Endothelial cell of umbilical vein (primary cell): ENCODE measurements around the gene DPP10. TPM values are rescaled to one million over a fixed set of nuclear protein-coding genes. Genes with fewer than 3 reads are reported as not detected.

Experiments
- BruUV-seq: library from RNA; stranded (reverse); fragments of 400-500 nt; replicated peaks from 2 replicates; lab custom pipeline; 2021; lab: Mats Ljungman, UMichigan
- CTCF ChIA-PET: fragments of 300-600, 350-600 bp; sonication (Branson Sonifier 250); formaldehyde crosslinking; loops from one replicate; lab custom pipeline; 2021; ENCODE audit warnings: antibody characterized with exemption, inconsistent platforms; lab: Charles Lee
- POLR2A ChIA-PET: fragments of 300-600, 350-600 bp; sonication (Branson Sonifier 250); formaldehyde crosslinking; loops from one replicate; lab custom pipeline; 2021; ENCODE audit warnings: antibody characterized with exemption, inconsistent platforms; lab: Charles Lee
- DNase-seq: peaks from one replicate; pipeline ENCODE4 v3.0.0-alpha.2; 2011; ENCODE audit warnings: low read depth, low spot score
- FAIRE-seq: peaks from 2 replicates; lab custom pipeline; 2011; peaks lifted over from hg19 to GRCh38; lab: Jason Lieb, UNC
- H2AFZ ChIP-seq: 2 replicates; pipeline ENCODE4 v1.6.0; 2012; ENCODE audit warnings: low read depth, low read length, control low read depth, inconsistent platforms
- H3K27ac ChIP-seq: 2 replicates; pipeline ENCODE4 v1.5.1; 2011; ENCODE audit warnings: low read depth, mild to moderate bottlenecking, control low read depth, low read length, moderate library complexity; ENCODE audit not compliant: insufficient read depth
- H3K27me3 ChIP-seq, 2 experiments: 2 replicates each; pipeline versions ENCODE4 v1.6.0 to v1.6.1; 2011; ENCODE audit warnings: low read length in 2 of 2, mixed read lengths in 1 of 2; ENCODE audit not compliant: control insufficient read depth in 2 of 2, insufficient read depth in 2 of 2
- H3K36me3 ChIP-seq, 2 experiments: 2 replicates in 1 of 2; 3 replicates in 1 of 2; pipeline ENCODE4 v1.5.1; 2011; ENCODE audit warnings: low read length in 2 of 2, mild to moderate bottlenecking in 1 of 2, moderate library complexity in 1 of 2; ENCODE audit not compliant: control insufficient read depth in 2 of 2, insufficient read depth in 2 of 2; ENCODE audit errors: extremely low read depth in 1 of 2
- H3K4me1 ChIP-seq: 3 replicates; pipeline ENCODE4 v1.5.1; 2011; ENCODE audit warnings: mild to moderate bottlenecking, low read length; ENCODE audit not compliant: control insufficient read depth, insufficient read depth; ENCODE audit errors: extremely low read depth
- H3K4me2 ChIP-seq: 2 replicates; pipeline ENCODE4 v1.6.1; 2011; ENCODE audit warnings: low read length, control low read depth, mixed read lengths; ENCODE audit not compliant: insufficient read depth
- H3K4me3 ChIP-seq, 3 experiments: fragments of 200-600 bp in 1 of 3; sonication (generic), shearing (Covaris generic) in 1 of 3; replicated peaks in 1 of 3; 2 replicates each; pipeline ENCODE4 v1.5.1; 2011 to 2016; ENCODE audit warnings: control low read depth in 3 of 3, low read length in 3 of 3, mild to moderate bottlenecking in 2 of 3, inconsistent platforms in 1 of 3, low read depth in 1 of 3, moderate library complexity in 1 of 3; ENCODE audit not compliant: insufficient read depth in 1 of 3
- H3K79me2 ChIP-seq: 2 replicates; pipeline ENCODE4 v1.6.0; 2012; ENCODE audit warnings: low read length, inconsistent platforms; ENCODE audit not compliant: control insufficient read depth, insufficient read depth
- H3K9ac ChIP-seq: replicated peaks from 2 replicates; pipeline ENCODE3; 2011; ENCODE audit warnings: low read length, control low read depth; ENCODE audit not compliant: insufficient read depth; ENCODE audit errors: extremely low read depth
- H3K9me1 ChIP-seq: replicated peaks from 3 replicates; pipeline ENCODE4 v1.6.0; 2011; ENCODE audit warnings: mild to moderate bottlenecking, low read length; ENCODE audit not compliant: control insufficient read depth, insufficient read depth; ENCODE audit errors: extremely low read depth
- H3K9me3 ChIP-seq: replicated peaks from 2 replicates; pipeline ENCODE4 v1.5.1; 2012; ENCODE audit warnings: low read length, inconsistent platforms; ENCODE audit not compliant: control insufficient read depth, insufficient read depth
- H4K20me1 ChIP-seq: replicated peaks from 2 replicates; pipeline ENCODE3; 2011; ENCODE audit warnings: mild to moderate bottlenecking, low read length; ENCODE audit not compliant: control insufficient read depth, insufficient read depth; ENCODE audit errors: extremely low read depth
- EZH2 ChIP-seq: IDR thresholded peaks from 2 replicates; pipeline ENCODE4 v1.6.1; 2012; ENCODE audit warnings: borderline replicate concordance, low read depth, mild to moderate bottlenecking, moderate library complexity, low read length, inconsistent platforms; ENCODE audit not compliant: severe bottlenecking
- FOS ChIP-seq: IDR thresholded peaks from 2 replicates; pipeline ENCODE4 v1.6.1; 2011; ENCODE audit warnings: mild to moderate bottlenecking, low read length, moderate library complexity, borderline replicate concordance; ENCODE audit not compliant: insufficient read depth
- GATA2 ChIP-seq: IDR thresholded peaks from 2 replicates; pipeline ENCODE4 v1.7.0; 2011; ENCODE audit warnings: low read depth, mild to moderate bottlenecking, moderate library complexity, mixed read lengths, low read length; ENCODE audit not compliant: insufficient read length, insufficient read depth
- JUN ChIP-seq: IDR thresholded peaks from 2 replicates; pipeline ENCODE4 v1.6.1; 2011; ENCODE audit warnings: borderline replicate concordance, low read depth; ENCODE audit not compliant: insufficient read length, insufficient read depth
- MYC ChIP-seq: IDR thresholded peaks from one replicate; pipeline ENCODE4 v1.6.1; 2011; ENCODE audit warnings: mild to moderate bottlenecking, low read depth, low read length
- POLR2A ChIP-seq: IDR thresholded peaks from 2 replicates; pipeline ENCODE4 v1.6.1; 2012; ENCODE audit warnings: low read depth, mild to moderate bottlenecking, control low read depth, low read length
- POLR2AphosphoS5 ChIP-seq: IDR thresholded peaks from 2 replicates; pipeline ENCODE4 v1.6.1; 2012; ENCODE audit warnings: low read depth, mild to moderate bottlenecking, control low read depth, low read length, moderate library complexity; ENCODE audit not compliant: insufficient read depth
- dilution Hi-C: fragments of 300-500 bp; cut with MboI; formaldehyde crosslinking; loops from one replicate; pipeline ENCODE4 v1.15.0; 2019; ENCODE audit warnings: low sequenced_read_pairs; ENCODE audit not compliant: extremely low pct_ligation_motif_present
- intact Hi-C: fragments of 100-400 bp; cut with micrococcal nuclease; formaldehyde crosslinking; loops from one replicate; pipeline ENCODE4 v1.10.0; 2022
- polyA plus RNA-seq, 4 experiments: library from polyadenylated mRNA; depleted of rRNA in 3 of 4; stranded (reverse) in 3 of 4; unstranded in 1 of 4; fragments of >200 nt; gene quantifications; 2 replicates each; pipeline versions ENCODE4 v1.2.1 to v1.2.3, GENCODE V29; 2011 to 2012; ENCODE audit warnings: missing spikeins in 1 of 4
- total RNA-seq: library from RNA; stranded (reverse); gene quantifications from 2 replicates; pipeline ENCODE4 v1.2.3, GENCODE V29; 2021
- TF ChIP-seq, protein P1 (sequence below): IDR thresholded peaks from 2 replicates; pipeline ENCODE4 v1.6.1; 2011; ENCODE audit not compliant: insufficient read depth, insufficient read length
- TF ChIP-seq, protein P2 (sequence below), 2 donors: IDR thresholded peaks; 1 replicate in 1 of 2; 2 replicates in 1 of 2; pipeline ENCODE4 v1.5.1; 2011; ENCODE audit warnings: low read length in 2 of 2, mild to moderate bottlenecking in 2 of 2, moderate library complexity in 2 of 2, control low read depth in 1 of 2, inconsistent platforms in 1 of 2, low read depth in 1 of 2; ENCODE audit not compliant: insufficient read depth in 1 of 2; ENCODE audit errors: extremely low read depth in 1 of 2

DPP10 gene
- total and polyA plus RNA-seq, 2 donors (not counting 3 experiments of a cell fraction or from before 2014, with no cell fraction given) = not detected

GRCh38 chr2:115757286-115757685, 1314.8 kb downstream of the DPP10 start:
- Histone ChIP-seq H3K9ac (no peak overlapping the region), H4K20me1 (no peaks in the 10 kb centered on the region), H3K4me3 (no peak overlapping the region), H3K9me3 (no peaks in the 10 kb centered on the region), H3K36me3 (no peaks in the 10 kb centered on the region), H3K27me3 (no peaks in the 10 kb centered on the region), H3K4me1 (no peaks in the 10 kb centered on the region), H3K27ac (no peak overlapping the region), H2AFZ (no peak overlapping the region), H3K79me2 (no peaks in the 10 kb centered on the region), H3K9me1 (no peaks in the 10 kb centered on the region), H3K4me2 (no peak overlapping the region)
- POLR2A ChIA-PET = no interaction called here
- TF ChIP-seq JUN = no peak
- intact Hi-C loops = no loop called here
- DNase-seq (no peak), FAIRE-seq (no peak)
- BruUV-seq = no TSS peak
- CTCF ChIA-PET = no interaction called here
- dilution Hi-C loops = no loop called here

DNA sequence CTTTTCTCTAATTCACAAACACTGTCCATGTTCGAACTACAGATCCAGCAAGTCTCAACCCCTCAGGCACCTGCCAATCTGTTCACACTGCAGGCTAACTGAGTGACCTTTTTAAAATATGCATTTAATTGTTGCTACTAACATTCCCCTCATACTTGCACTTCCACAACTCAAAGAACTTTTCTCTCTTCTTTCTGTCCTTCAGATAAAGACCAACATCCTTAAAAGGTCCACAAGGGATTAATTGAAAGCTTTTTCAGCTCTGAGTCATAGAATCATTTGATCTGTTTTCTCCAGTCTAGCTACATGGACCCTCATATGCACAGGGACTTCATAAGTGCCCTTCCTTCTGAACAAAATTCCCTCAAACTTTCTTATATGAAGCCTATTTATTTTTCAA, 1321.2 kb downstream of the DPP10 start:
- Histone ChIP-seq H3K4me1 (no peaks in the 10 kb centered on the region), H3K4me3 (no peak overlapping the region), H3K4me2 (no peak overlapping the region), H3K36me3 (no peaks in the 10 kb centered on the region), H3K79me2 (no peaks in the 10 kb centered on the region), H3K27me3 (no peaks in the 10 kb centered on the region), H4K20me1 (no peaks in the 10 kb centered on the region), H3K27ac (no peak overlapping the region), H3K9ac (no peak overlapping the region), H3K9me3 (peaks cover 2% of the 10 kb centered on the region), H2AFZ (no peak overlapping the region), H3K9me1 (no peaks in the 10 kb centered on the region)
- POLR2A ChIA-PET = no interaction called here
- intact Hi-C loops (no loop called here), dilution Hi-C loops (no loop called here)
- CTCF ChIA-PET = no interaction called here
- BruUV-seq = no TSS peak
- no peak for FAIRE-seq
- no peak for TF ChIP-seq JUN
- TF ChIP-seq, protein P1, sequence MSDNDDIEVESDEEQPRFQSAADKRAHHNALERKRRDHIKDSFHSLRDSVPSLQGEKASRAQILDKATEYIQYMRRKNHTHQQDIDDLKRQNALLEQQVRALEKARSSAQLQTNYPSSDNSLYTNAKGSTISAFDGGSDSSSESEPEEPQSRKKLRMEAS = no peak
- TF ChIP-seq, protein P2, sequence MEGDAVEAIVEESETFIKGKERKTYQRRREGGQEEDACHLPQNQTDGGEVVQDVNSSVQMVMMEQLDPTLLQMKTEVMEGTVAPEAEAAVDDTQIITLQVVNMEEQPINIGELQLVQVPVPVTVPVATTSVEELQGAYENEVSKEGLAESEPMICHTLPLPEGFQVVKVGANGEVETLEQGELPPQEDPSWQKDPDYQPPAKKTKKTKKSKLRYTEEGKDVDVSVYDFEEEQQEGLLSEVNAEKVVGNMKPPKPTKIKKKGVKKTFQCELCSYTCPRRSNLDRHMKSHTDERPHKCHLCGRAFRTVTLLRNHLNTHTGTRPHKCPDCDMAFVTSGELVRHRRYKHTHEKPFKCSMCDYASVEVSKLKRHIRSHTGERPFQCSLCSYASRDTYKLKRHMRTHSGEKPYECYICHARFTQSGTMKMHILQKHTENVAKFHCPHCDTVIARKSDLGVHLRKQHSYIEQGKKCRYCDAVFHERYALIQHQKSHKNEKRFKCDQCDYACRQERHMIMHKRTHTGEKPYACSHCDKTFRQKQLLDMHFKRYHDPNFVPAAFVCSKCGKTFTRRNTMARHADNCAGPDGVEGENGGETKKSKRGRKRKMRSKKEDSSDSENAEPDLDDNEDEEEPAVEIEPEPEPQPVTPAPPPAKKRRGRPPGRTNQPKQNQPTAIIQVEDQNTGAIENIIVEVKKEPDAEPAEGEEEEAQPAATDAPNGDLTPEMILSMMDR (IDR thresholded peaks at IDR 0.05; ENCODE audit: extremely low read depth in 1 of 2, insufficient read depth in 1 of 2, low read depth in 1 of 2, low read length in 2 of 2) = no peak
- no peak for TF ChIP-seq MYC
- no peak for TF ChIP-seq POLR2A
- TF ChIP-seq POLR2AphosphoS5 = no peak
- no peak for TF ChIP-seq GATA2
- no peak for TF ChIP-seq EZH2
- no peak for TF ChIP-seq FOS
- DNase-seq = no peak
